ENCODE data around the gene CPS1.

The CPS1 gene

GRCh38 chr2:210633699-210634098, 77.3 kb downstream of the CPS1 start:
- Histone ChIP-seq H3K36me3 (peaks cover 0 to 6% (median 0%) of the 10 kb centered on the region in 3 donors), H3K27ac (no peak overlapping the region)
- no peak for TF ChIP-seq CTCF (IDR thresholded peaks at IDR 0.05)

DNA sequence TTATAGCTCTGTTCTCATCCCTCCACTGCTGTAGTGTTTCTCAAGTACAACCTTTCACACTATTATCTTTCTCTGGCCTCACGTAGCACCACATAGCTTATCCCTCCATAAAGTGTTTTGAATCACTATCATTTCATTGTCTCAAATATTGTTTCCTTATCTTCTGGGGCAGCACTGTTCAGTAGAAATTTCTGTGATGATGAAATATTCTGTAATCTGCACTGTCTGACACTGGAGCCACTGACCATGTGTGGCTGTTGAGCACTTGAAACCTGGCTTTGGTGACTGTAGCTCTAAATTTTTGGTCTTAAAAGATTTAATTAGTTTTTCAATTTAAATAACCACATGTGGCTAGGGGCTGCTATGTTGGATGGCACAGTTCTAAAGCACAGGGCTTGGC, 78.9 kb downstream of the CPS1 start:
- intact Hi-C loops (cut with DNase I; ENCODE audit: low total_unique reads) = no loop called here
- no peak for TF ChIP-seq CTCF (IDR thresholded peaks at IDR 0.05)
- no peak overlapping the region for H3K4me3 ChIP-seq
- H3K36me3 ChIP-seq = peaks cover 0 to 6% (median 0%) of the 10 kb centered on the region in 3 donors
- H3K9me3 ChIP-seq = no peaks in the 10 kb centered on the region
- no peaks in the 10 kb centered on the region for H3K27me3 ChIP-seq
- H3K4me1 ChIP-seq = no peaks in the 10 kb centered on the region
- no peak overlapping the region for H3K27ac ChIP-seq
- DNase-seq = no peak

More at GRCh38 chr2:210633699-210634098, 77.3 kb downstream of the CPS1 start:
- Histone ChIP-seq H3K4me3 (no peak overlapping the region), H3K9me3 (no peaks in the 10 kb centered on the region), H3K27me3 (no peaks in the 10 kb centered on the region), H3K4me1 (no peaks in the 10 kb centered on the region)
- intact Hi-C loops (cut with DNase I; ENCODE audit: low total_unique reads) = no loop called here
- no peak for DNase-seq

DNA sequence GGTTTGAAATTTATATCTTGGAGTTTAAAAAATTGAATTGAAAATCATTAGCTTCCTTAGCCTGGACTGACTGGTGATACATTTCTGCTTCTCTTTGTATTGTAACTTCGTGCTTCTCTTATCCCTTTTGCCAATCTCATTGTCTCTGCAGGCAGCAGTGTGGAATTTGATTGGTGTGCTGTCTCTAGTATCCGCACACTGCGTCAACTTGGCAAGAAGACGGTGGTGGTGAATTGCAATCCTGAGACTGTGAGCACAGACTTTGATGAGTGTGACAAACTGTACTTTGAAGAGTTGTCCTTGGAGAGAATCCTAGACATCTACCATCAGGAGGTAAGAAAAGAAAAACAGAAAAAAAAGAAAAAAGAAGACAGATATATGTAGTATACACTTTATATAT, 85.9 kb downstream of the CPS1 start:
- intact Hi-C loops (cut with DNase I; ENCODE audit: low total_unique reads) = no loop called here
- no peaks in the 10 kb centered on the region for H3K27me3 ChIP-seq
- no peaks in the 10 kb centered on the region for H3K4me1 ChIP-seq
- no peak for TF ChIP-seq CTCF (IDR thresholded peaks at IDR 0.05)
- peaks cover 4 to 11% (median 6%) of the 10 kb centered on the region in 3 donors for H3K36me3 ChIP-seq
- DNase-seq = no peak
- no peak overlapping the region for H3K4me3 ChIP-seq
- H3K27ac ChIP-seq = no peak overlapping the region
- peaks cover 0 to 6% (median 0%) of the 10 kb centered on the region in 3 donors for H3K9me3 ChIP-seq

DNA sequence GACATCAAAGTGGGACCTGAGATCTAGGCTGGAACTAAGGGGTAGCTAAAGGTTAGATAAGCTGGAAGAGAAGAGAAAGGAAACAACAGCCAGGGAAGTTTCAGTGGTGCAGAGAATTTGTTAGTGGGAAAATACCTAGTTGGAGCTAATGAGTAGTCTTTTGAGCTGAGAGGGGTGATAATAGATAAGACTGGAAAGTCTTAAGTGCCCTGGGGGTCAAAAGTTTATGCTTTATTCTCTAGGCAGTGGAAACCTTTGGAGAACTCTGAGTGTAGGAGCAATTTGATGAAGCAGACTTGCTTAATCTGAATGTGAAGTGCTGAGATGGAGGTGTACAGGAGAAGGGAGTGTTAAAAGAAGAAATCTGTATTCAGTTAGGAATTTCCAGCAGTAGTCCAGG, 90.8 kb downstream of the CPS1 start:
- H3K9me3 ChIP-seq = no peaks in the 10 kb centered on the region
- H3K27me3 ChIP-seq = no peaks in the 10 kb centered on the region
- H3K4me3 ChIP-seq = no peak overlapping the region
- H3K4me1 ChIP-seq = no peaks in the 10 kb centered on the region
- no peak for DNase-seq
- intact Hi-C loops (cut with DNase I; ENCODE audit: low total_unique reads) = no loop called here
- TF ChIP-seq CTCF (IDR thresholded peaks at IDR 0.05) = no peak
- H3K36me3 ChIP-seq = no peaks in the 10 kb centered on the region
- no peak overlapping the region for H3K27ac ChIP-seq

DNA sequence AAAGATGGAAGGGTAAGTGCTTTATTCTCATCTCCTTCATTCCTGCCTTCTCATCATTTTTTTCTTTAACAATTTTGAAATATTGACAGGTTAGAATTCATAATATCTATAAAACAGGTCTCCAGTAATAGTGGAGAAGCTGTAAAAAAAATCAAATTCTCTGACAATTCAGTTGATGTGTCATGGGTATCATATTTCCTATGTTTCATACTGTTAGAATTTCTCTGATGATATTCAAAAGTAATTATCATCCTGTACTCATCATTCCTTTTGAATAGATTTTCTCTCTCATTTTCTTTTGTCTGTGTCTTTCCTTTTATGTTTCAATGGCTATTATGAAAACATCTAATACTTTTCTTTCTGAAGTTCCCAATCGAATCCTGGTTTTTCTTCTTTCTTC, 97.7 kb downstream of the CPS1 start:
- no peak overlapping the region for H3K27ac ChIP-seq
- no peak for TF ChIP-seq CTCF (IDR thresholded peaks at IDR 0.05)
- DNase-seq = no peak
- no peak overlapping the region for H3K4me3 ChIP-seq
- intact Hi-C loops (cut with DNase I; ENCODE audit: low total_unique reads) = no loop called here
- no peaks in the 10 kb centered on the region for H3K27me3 ChIP-seq
- no peaks in the 10 kb centered on the region for H3K4me1 ChIP-seq
- H3K9me3 ChIP-seq = no peaks in the 10 kb centered on the region
- H3K36me3 ChIP-seq = peaks cover 6 to 13% (median 7%) of the 10 kb centered on the region in 3 donors
